CD4-positive, alpha-beta memory T cell (primary cell): ENCODE data around the gene KIFBP. TPM values are rescaled to one million over a fixed set of nuclear protein-coding genes. Genes with fewer than 3 reads are reported as not detected.

Experiments
- CTCF ChIA-PET: fragments of 350-600 bp; sonication (Branson Sonifier 250); formaldehyde crosslinking; loops from one replicate; lab custom pipeline; 2021; ENCODE audit warnings: inconsistent platforms; ENCODE audit not compliant: partially characterized antibody; lab: Charles Lee
- POLR2A ChIA-PET: fragments of 350-600 bp; sonication (Branson Sonifier 250); formaldehyde crosslinking; loops from one replicate; lab custom pipeline; 2021; ENCODE audit not compliant: partially characterized antibody; lab: Charles Lee
- DNase-seq, 5 donors: peaks; one replicate each; pipeline versions ENCODE4 v3.0.0 to v3.0.0-alpha.2; 2020 to 2022; ENCODE audit warnings: mixed read lengths in 1 of 5
- H3K27ac ChIP-seq: one replicate; pipeline ENCODE4 v1.7.0; 2013; ENCODE audit warnings: low read depth, low read length
- H3K27me3 ChIP-seq: 2 replicates; pipeline ENCODE4 v1.7.0; 2013; ENCODE audit warnings: mild to moderate bottlenecking, low read length, moderate library complexity; ENCODE audit not compliant: insufficient read depth
- H3K36me3 ChIP-seq: 2 replicates; pipeline ENCODE4 v1.7.0; 2013; ENCODE audit warnings: mild to moderate bottlenecking, low read length, moderate library complexity; ENCODE audit not compliant: insufficient read depth
- H3K4me1 ChIP-seq: 2 replicates; pipeline ENCODE4 v1.7.0; 2013; ENCODE audit warnings: mild to moderate bottlenecking, low read length, moderate library complexity; ENCODE audit not compliant: insufficient read depth
- H3K4me3 ChIP-seq, 2 donors: one replicate each; pipeline ENCODE4 v1.7.0; 2013; ENCODE audit warnings: low read length in 2 of 2, mild to moderate bottlenecking in 1 of 2
- H3K9me3 ChIP-seq, 2 donors: one replicate each; pipeline ENCODE4 v1.7.0; 2013; ENCODE audit warnings: low read length in 2 of 2, control low read depth in 1 of 2; ENCODE audit not compliant: control insufficient read depth in 1 of 2
- H3K27ac Mint-ChIP-seq, 7 donors: one replicate each; pipeline ENCODE4 v1.8.0; 2020 to 2021; ENCODE audit warnings: mixed read lengths in 7 of 7, mild to moderate bottlenecking in 6 of 7, inconsistent platforms in 3 of 7, moderate library complexity in 3 of 7
- H3K27me3 Mint-ChIP-seq, 2 donors: one replicate each; pipeline ENCODE4 v1.8.0; 2020 to 2021; ENCODE audit warnings: mixed read lengths in 2 of 2
- H3K36me3 Mint-ChIP-seq, 2 donors: one replicate each; pipeline ENCODE4 v1.8.0; 2020 to 2021; ENCODE audit warnings: mixed read lengths in 2 of 2, inconsistent platforms in 1 of 2, mild to moderate bottlenecking in 1 of 2
- H3K4me1 Mint-ChIP-seq, 4 donors: one replicate each; pipeline ENCODE4 v1.8.0; 2020 to 2021; ENCODE audit warnings: mixed read lengths in 4 of 4, mild to moderate bottlenecking in 1 of 4
- H3K4me3 Mint-ChIP-seq, 8 donors: one replicate each; pipeline ENCODE4 v1.8.0; 2020 to 2021; ENCODE audit warnings: mixed read lengths in 8 of 8, mild to moderate bottlenecking in 7 of 8, moderate library complexity in 6 of 8, inconsistent platforms in 3 of 8
- H3K9me3 Mint-ChIP-seq, 8 donors: one replicate each; pipeline ENCODE4 v1.8.0; 2020 to 2021; ENCODE audit warnings: mixed read lengths in 8 of 8, mild to moderate bottlenecking in 5 of 8, inconsistent platforms in 3 of 8, moderate library complexity in 1 of 8
- intact Hi-C: fragments of 100-400 bp; cut with micrococcal nuclease; formaldehyde crosslinking; loops from one replicate; pipeline ENCODE4 v1.15.1; 2023
- polyA plus RNA-seq, 2 donors: library from polyadenylated mRNA; unstranded; fragments of 300-500 nt; fragmentation: Illumina TruSeq; gene quantifications; one replicate each; pipeline ENCODE4 v1.2.3, GENCODE V29; 2021
- total RNA-seq, 2 experiments: library from RNA; stranded (reverse); gene quantifications; one replicate each; pipeline ENCODE4 v1.2.3, GENCODE V29; 2021

KIFBP gene
- total and polyA plus RNA-seq, 4 experiments from 2014 or later: 2.7 to 18.5 (median 13.0) TPM

DNA sequence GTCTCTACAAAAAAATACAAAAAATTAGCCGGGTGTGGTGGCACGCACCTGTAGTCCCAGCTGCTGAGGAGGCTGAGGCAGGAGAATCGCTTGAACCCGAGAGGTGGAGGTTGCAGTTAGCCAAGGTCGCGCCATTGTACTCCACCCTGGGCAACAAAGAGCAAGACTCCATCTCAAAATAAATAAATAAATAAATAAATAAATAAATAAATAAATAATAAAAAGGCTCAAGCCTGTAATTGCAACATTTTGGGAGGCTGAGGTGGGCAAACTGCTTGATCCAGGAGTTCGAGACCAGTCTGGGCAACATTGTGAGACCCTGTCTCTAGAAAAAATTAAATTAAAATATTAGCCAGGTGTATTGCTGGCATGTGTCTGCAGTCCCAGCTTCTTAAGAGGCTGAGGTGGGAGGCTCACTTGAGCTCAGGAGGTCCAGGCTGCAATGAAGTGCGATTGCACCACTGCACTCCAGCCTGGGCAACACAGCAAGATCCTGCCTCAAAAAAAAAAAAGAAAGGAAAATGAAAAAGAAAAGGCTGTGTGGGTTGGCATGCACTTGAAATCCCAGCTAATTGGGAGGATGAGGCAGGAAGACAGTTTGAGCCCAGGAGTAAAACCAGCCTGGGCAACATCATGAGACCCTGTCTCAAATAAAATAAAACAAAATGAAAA, 71.7 kb downstream of the KIFBP start:
- intact Hi-C loops: loop anchor here (2.0 kb wide), 1 partner anchor 29 kb away; the partner anchor contains the start of gene SRGN
- POLR2A ChIA-PET: interaction anchor here (0.6 kb wide), 1 partner anchor 16 kb away, joined by 3 read pairs; no protein-coding TSS in a partner anchor
- no peak overlapping the region for H3K4me3 Mint-ChIP-seq
- no peaks in the 10 kb centered on the region for H3K9me3 ChIP-seq
- no peak overlapping the region for H3K27ac ChIP-seq
- peaks cover 23 to 49% (median 37%) of the 10 kb centered on the region in 4 donors for H3K4me1 Mint-ChIP-seq
- H3K9me3 Mint-ChIP-seq: no peaks in the 10 kb centered on the region
- no peak for DNase-seq
- no peaks in the 10 kb centered on the region for H3K36me3 ChIP-seq
- H3K27ac Mint-ChIP-seq: no peak overlapping the region
- H3K27me3 ChIP-seq: no peaks in the 10 kb centered on the region
- H3K36me3 Mint-ChIP-seq: no peaks in the 10 kb centered on the region
- H3K4me3 ChIP-seq: no peak overlapping the region
- H3K4me1 ChIP-seq: peaks cover 45% of the 10 kb centered on the region
- CTCF ChIA-PET: interaction anchor here (0.8 to 1.1 kb wide), 3 partner anchors 9 to 20 kb away, joined by 3 to 4 read pairs (median 4); no protein-coding TSS in a partner anchor
- H3K27me3 Mint-ChIP-seq: no peaks in the 10 kb centered on the region

DNA sequence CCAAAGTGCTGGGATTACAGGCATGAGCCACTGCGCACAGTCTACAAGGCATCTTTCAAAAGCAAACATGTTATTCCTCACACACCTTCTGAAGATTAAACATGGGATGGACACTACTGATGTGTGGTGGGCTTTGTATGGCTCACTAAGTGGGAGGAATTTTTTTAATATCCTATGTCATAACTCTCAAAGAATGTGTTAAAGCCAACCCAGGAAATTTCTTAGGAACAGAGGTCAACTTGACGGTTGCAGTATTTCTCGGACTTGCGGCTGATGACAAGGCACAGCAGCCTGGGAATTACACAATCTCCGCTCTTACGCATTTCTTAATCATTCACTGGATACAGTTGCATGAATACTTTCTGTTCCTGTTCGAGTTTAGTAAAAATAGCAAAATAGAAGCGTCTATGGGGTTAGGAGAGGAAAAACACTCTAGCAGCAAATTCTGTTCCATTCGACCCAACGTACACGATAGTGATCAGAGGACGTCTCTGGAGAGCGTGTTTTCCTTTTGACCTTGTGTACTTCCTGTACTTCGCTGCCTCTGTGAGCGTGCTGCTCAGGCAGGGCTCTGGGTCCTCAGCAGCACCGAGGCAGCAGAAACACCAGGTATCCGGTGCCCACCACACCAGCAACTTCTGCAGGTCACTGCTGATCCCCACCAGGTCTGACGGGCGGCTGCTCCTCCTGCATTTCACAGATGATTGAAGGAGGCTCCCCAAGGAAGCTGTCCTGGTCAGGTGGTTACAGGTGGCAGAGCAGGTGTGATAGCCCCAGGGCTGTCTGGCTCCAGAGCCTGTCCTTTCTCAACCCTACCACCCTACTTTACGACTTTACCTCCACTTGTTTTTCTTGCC, 72.9 kb downstream of the KIFBP start:
- Histone ChIP-seq H3K4me3 (peak overlapping the region; percentile 12 to 21), H3K36me3 (no peaks in the 10 kb centered on the region), H3K9me3 (no peaks in the 10 kb centered on the region), H3K27ac (peak overlapping the region; percentile 18), H3K4me1 (peaks cover 36% of the 10 kb centered on the region), H3K27me3 (no peaks in the 10 kb centered on the region)
- CTCF ChIA-PET: interaction anchor here (0.8 to 1.5 kb wide), 6 partner anchors 10 to 32 kb away, joined by 3 to 6 read pairs (median 4); no protein-coding TSS in a partner anchor
- H3K36me3 Mint-ChIP-seq: no peaks in the 10 kb centered on the region
- peak in 4 of 5 donors; percentile 39 to 48 (median 44) for DNase-seq
- H3K27me3 Mint-ChIP-seq: no peaks in the 10 kb centered on the region
- H3K4me3 Mint-ChIP-seq: peak overlapping the region; percentile 79 to 93 (median 85)
- H3K27ac Mint-ChIP-seq: peak overlapping the region; percentile 85 to 94 (median 87)
- peaks cover 27 to 47% (median 34%) of the 10 kb centered on the region in 4 donors for H3K4me1 Mint-ChIP-seq
- POLR2A ChIA-PET: interaction anchor here (0.7 to 5.2 kb wide), 5 partner anchors 13 to 30 kb away, joined by 3 to 24 read pairs (median 6); partner anchors contain the start of gene SRGN
- H3K9me3 Mint-ChIP-seq: no peaks in the 10 kb centered on the region
- intact Hi-C loops: loop anchor here (2.0 kb wide), 1 partner anchor 27 kb away; the partner anchor contains the start of gene SRGN

DNA sequence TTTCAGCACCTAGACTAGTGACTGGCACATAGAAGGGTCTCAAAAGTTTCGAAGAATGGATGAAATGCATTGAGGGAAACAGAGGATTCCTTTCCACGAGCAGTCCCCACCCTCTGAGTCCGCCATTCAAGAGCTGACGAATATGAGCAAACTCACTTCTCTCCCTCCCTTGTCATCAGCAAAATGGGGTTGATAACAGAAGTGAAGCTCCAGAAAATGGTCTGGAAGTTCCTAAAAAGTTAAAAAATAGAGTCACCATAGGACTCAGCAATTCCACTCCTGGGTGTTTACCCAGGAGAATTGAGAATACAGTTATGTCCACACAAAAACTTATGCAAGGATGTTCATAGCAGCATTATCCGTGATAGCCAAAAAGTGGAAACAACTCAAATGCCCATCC, 74.3 kb downstream of the KIFBP start:
- POLR2A ChIA-PET: interaction anchor here (1.8 to 5.2 kb wide), 3 partner anchors 12 to 25 kb away, joined by 6 to 24 read pairs (median 9); partner anchors contain the start of gene SRGN
- no peaks in the 10 kb centered on the region for H3K36me3 ChIP-seq

DNA sequence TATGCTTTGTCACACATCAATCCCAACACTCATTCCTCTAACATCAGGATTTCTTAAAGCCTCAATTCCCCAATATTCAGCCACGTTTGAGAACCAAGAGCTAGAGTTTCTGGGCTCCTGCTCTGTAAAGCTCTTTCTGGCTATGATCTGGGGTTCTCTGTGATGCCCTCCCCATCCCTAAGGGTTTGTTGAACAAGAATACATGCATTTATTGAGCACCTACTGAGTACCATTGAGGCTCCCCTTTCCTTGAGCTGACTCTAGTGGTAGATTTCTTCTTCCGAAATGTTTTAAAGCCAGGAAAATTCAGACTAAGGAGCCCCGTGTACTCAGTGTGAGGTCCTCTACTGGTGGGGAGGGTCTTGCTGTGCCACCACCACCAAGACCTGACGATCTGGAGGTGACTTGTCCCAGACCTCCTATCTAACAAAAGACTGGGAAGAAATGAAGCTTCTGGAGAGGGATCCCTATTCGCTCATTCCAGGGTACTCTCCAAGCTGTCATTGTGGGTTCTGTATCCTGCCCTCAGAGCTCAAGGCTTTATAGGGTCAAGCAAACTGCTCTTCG, 76.2 kb downstream of the KIFBP start:
- no peaks in the 10 kb centered on the region for H3K27me3 Mint-ChIP-seq
- CTCF ChIA-PET: interaction anchor here (0.9 to 3.1 kb wide), 3 partner anchors 24 to 29 kb away, joined by 3 to 11 read pairs (median 5); no protein-coding TSS in a partner anchor
- H3K9me3 ChIP-seq: no peaks in the 10 kb centered on the region
- H3K36me3 Mint-ChIP-seq: no peaks in the 10 kb centered on the region
- no peaks in the 10 kb centered on the region for H3K9me3 Mint-ChIP-seq
- H3K27ac Mint-ChIP-seq: no peak overlapping the region
- POLR2A ChIA-PET: interaction anchor here (5.2 kb wide), 1 partner anchor 23 kb away, joined by 24 read pairs; the partner anchor contains the start of gene SRGN
- intact Hi-C loops: no loop called here
- peaks cover 17 to 28% (median 23%) of the 10 kb centered on the region in 4 donors for H3K4me1 Mint-ChIP-seq
- no peak for DNase-seq
- no peak overlapping the region for H3K4me3 Mint-ChIP-seq
- H3K4me3 ChIP-seq: no peak overlapping the region
- no peak overlapping the region for H3K27ac ChIP-seq
- no peaks in the 10 kb centered on the region for H3K27me3 ChIP-seq
- no peaks in the 10 kb centered on the region for H3K36me3 ChIP-seq
- H3K4me1 ChIP-seq: peaks cover 19% of the 10 kb centered on the region

More for the DNA sequence above, 74.3 kb downstream of the KIFBP start:
- Mint-ChIP-seq H3K4me3 (no peak overlapping the region), H3K27me3 (no peaks in the 10 kb centered on the region), H3K4me1 (peaks cover 20 to 33% (median 25%) of the 10 kb centered on the region in 4 donors), H3K9me3 (no peaks in the 10 kb centered on the region), H3K27ac (peak overlapping the region in 1 of 7 donors; percentile 6), H3K36me3 (no peaks in the 10 kb centered on the region)
- no peak overlapping the region for H3K4me3 ChIP-seq
- no peaks in the 10 kb centered on the region for H3K27me3 ChIP-seq
- H3K9me3 ChIP-seq: no peaks in the 10 kb centered on the region
- intact Hi-C loops: no loop called here
- no peak for DNase-seq
- H3K4me1 ChIP-seq: peaks cover 22% of the 10 kb centered on the region
- CTCF ChIA-PET: interaction anchor here (0.9 to 1.6 kb wide), 3 partner anchors 18 to 31 kb away, joined by 3 to 6 read pairs (median 3); no protein-coding TSS in a partner anchor
- H3K27ac ChIP-seq: no peak overlapping the region

DNA sequence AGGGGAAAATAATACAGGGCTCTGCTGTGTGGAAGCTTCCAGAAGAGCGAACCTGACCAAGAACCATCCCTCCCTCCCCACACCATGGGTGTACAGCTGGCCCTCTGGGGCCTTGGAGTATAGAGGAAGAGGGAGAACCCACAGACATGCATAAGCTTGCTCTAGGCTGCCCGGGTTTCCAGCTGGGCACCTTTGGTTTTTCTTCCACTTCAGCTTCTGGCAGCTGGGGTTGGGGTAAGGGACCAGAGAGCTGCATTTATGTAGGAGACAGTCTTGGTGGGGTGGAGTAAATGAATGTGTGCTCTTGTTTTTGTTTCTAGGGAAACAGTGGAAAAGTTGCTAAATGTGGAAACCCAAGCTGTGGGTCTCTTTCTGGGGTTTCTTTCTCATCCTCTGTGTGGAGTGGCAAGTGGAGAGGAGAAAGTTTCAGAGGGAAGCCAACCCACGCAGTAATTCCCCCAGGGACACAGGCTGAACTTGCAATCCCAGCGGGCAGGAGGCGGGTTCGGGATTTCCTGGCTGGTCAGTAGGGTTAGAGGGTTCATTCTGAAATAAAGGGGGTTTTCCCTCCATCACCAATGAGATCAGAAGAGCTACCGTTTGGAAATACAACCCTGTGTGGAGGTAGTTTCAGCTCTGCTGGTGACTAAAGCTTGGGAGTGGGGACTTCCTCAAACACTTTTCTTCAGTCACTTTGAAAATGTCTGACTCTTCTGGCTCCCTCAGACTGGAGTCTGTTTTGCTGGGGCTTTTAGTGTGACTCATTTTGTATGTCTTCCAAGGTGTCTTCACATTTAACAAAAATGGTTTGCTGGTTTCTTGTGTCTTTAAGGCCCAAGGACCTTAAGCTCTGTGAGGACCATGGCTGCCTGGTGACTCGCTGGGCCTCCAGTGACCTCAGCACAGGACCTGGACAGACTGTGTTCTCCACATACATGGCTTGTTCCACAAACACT, 77.1 kb downstream of the KIFBP start:
- no peaks in the 10 kb centered on the region for H3K36me3 Mint-ChIP-seq
- CTCF ChIA-PET: interaction anchor here (0.9 to 3.1 kb wide), 5 partner anchors 14 to 45 kb away, joined by 3 to 11 read pairs (median 5); no protein-coding TSS in a partner anchor
- peak overlapping the region in 1 of 8 donors; percentile 8 for H3K4me3 Mint-ChIP-seq
- H3K27ac Mint-ChIP-seq: peak overlapping the region in 3 of 7 donors; percentile 17 to 32 (median 19)
- Histone ChIP-seq H3K27me3 (no peaks in the 10 kb centered on the region), H3K9me3 (no peaks in the 10 kb centered on the region), H3K36me3 (no peaks in the 10 kb centered on the region), H3K27ac (no peak overlapping the region), H3K4me3 (no peak overlapping the region), H3K4me1 (peaks cover 19% of the 10 kb centered on the region)
- no peak for DNase-seq
- H3K9me3 Mint-ChIP-seq: no peaks in the 10 kb centered on the region
- no peaks in the 10 kb centered on the region for H3K27me3 Mint-ChIP-seq
- H3K4me1 Mint-ChIP-seq: peaks cover 17 to 28% (median 23%) of the 10 kb centered on the region in 4 donors
- intact Hi-C loops: no loop called here
- POLR2A ChIA-PET: interaction anchor here (0.9 to 5.2 kb wide), 3 partner anchors 10 to 23 kb away, joined by 3 to 24 read pairs (median 3); partner anchors contain the start of gene SRGN
